NCI-H146 treated with DMSO at 0.1 percent for 48 hours (cell line): ENCODE results near the gene ZNF821.
"Not testable (repeated sequence)": the region's sequence is repeated elsewhere in the genome, so short reads cannot be mapped to it uniquely, and the experiment has no call there.

Source experiments
- DNase-seq: peaks from one replicate; lab custom pipeline; 2025; ENCODE audit not compliant: unreplicated experiment; lab: John Stamatoyannopoulos, UW

The ZNF821 gene

GRCh38 chr16:71902656-71903365 is 18.8 kb upstream of the ZNF821 start:
- no peak for DNase-seq

- DNase-seq: no peak
Measured at GRCh38 chr16:71899171-71899570, 15.2 kb upstream of the ZNF821 start.

DNA sequence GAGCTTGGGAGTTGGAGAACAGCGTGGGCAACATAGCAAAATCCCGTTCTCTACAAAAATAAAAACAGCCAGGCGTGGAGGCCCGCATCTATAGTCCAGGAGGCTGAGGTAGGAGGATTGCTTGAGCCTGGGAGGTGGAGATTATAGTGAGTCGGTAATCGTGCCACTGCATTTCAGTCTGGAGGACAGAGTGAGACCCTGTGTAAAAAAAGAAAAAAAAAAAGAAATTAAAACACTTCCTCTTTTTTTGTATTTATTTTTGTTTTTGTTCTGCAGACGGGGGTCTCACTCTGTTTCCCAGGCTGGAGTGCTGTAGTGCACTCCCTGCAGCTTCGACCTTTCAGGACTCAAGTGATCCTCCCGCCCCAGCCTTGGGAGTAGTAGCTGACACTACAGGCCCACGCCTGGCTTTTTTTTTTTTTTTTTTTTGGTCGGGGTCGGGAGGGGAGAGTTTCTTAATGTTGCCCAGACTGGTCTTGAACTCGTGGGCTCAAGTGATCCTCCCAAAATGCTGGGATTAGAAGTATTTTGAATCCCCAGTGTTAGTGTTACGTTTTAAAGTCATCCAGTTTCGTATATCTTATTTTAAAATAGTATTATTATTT is 12.9 kb upstream of the ZNF821 start:
- no peak for DNase-seq

DNA sequence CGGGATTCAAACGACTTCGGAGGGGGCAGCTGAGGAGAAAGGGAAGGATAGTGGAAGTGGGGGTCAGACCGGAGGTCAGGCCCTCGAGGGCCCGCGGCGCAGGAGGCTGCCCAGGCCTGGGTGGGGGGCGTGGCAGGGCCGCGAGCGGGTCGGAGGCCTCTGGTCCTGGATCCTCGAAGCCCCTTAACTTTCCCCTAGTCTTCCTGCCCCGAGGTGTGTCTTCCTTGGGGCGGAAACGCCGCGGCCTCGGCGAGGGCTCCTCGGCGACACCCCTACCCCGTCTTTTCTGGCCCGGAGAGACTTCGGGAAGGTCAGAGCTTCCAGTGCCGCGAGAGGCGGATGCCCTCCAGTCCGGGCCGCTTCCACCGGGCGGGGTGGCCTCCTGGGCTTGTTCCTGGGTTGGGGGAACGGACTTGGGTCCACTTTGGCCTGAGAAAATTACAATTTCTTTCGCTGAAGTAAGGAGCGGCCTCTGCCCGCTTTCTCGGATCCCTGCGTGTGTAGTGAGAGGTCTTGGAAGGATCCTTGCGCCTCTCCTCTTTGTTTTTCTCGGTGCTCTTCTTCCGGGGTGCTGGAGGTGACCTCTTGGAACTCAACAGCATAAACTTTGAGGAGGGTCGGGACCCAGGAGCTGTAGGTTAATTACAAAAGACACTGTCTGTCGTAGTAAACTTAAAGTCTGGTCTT is 11.8 kb upstream of the ZNF821 start:
- DNase-seq: peak; percentile 3

DNA sequence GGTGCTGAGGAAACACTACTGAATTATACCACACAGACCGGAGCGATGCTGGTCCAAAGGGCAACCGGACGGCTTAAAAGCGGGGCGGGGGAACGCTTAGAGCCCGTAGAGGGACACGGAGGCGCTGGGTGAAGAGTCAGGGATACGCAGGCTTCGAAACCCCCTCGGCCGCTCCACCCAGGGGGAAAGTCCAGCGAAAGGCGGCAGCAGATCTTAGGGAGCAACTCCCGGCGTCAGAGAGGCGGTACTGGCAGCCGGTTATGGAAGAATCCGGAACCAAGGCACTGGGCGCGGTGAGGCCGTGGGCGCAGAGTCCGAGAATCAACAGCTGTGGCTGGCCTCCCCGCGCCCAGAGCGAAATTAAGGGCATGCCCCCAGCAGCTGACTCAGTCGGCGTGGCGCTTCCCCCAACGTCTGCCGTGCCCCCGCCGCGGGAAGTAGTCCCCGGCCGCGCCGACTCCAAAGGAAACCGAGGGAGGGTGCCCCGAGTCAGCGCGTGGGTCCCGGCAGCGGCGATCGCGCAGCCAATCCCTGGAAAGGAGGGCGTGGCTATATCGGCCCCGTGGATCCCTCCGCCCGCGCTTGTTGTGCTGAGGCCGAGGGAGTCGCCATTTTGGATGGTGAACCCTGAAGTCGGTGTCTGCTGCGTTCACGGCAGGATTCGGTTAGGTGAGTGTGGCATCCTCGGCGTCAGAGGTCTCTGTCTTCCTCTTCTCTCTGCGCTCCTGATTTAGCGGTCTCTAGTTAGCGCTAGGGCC is 11.1 kb upstream of the ZNF821 start, which contains the start of gene IST1:
TSS of gene IST1 (plus strand) at position 611 of the 758 bp plus-strand sequence. CDS start 20,110 bp downstream, outside the sequence.
- peak; percentile 79 for DNase-seq

GRCh38 chr16:71894229-71894920 is 10.4 kb upstream of the ZNF821 start:
- peak; percentile 41 for DNase-seq

DNA sequence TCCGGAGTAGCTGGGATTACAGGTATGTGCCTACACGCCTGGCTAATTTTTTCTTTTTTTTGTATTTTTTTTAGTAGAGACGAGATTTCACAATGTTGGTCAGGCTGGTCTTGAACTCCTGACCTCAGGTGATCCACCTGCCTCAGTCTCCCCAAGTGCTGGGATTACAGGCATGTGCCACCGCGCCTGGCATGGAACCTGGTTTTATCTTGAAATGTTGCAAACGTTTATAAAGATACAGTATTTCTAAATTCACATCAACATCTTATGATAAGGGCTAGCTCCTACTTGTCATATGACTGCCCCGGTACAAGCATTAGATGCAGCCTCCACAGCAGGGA is 9.9 kb upstream of the ZNF821 start:
- no peak for DNase-seq

DNA sequence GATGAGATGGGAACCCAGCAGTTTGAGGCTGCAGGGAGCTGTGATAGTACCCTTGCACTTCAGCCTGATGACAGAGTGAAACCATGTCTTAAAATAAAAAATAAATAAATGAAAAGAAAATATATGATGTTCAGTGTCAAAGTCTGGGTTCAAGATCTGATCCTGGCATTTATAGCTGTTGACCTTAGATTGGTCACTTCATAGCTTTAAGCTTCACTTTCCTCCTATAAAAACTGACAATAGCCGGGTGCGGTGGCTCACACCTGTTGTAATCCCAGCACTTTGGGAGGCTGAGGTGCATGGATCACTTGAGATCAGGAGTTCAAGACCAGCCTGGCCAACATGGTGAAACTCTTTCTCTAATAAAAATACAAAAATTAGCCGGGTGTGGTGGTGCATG is 5.2 kb upstream of the ZNF821 start:
- DNase-seq: no peak

GRCh38 chr16:71885261-71885650 is 1.3 kb upstream of the ZNF821 start:
- DNase-seq: no peak

- peak; percentile 15 for DNase-seq
Measured at GRCh38 chr16:71883168-71883848, 674 bp downstream of the ZNF821 start.

DNA sequence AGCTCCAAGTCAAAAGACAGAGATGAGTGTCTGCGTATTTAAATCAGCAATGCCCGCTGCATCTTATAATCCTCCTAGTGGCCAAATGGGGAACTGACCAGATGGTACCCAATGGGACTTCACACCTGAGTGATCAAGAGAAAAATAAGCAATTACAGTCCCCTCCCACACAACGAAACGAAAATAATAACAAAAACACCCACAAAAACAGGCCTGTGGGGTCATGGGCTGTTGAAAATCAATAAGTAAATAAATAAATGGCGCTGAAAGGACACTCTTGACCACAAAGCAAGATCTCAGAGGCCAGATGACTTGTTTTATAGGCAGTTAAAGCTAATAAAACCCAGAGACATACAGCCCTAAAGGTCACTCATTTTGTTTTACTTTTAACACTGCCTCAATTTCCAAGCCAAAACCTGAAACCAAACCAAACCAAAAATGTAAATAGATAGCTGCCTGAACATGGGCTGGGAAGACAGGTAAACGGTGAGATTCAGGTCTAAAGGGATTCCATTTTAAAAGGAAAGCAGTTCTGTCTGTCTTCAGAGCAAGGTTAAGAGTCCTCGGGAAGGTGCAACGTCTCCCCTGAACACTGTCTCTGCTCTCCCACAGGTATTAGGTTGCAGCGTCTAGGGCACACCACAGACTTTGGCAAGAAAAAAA is 1.3 kb downstream of the ZNF821 start:
- peak; percentile 28 for DNase-seq

DNA sequence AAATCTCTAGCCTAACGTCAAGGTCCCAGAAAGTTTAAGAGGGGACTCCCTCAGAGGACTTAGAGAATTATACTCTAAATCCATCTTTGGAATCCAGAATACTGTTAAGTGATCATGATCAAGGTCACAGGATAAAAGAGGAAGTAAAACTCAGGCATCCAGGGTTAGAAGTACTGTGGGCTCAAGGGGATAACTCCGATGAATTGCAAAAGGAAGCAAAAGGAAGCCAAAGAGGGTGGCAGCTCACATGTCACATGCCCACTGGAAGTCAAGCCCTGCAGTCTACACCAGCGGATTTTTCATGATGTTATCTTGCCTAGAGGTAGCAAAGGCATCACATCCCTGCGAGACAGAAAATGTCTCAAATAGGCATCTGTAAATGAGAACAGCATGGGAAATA is 3.8 kb downstream of the ZNF821 start:
- no peak for DNase-seq

DNA sequence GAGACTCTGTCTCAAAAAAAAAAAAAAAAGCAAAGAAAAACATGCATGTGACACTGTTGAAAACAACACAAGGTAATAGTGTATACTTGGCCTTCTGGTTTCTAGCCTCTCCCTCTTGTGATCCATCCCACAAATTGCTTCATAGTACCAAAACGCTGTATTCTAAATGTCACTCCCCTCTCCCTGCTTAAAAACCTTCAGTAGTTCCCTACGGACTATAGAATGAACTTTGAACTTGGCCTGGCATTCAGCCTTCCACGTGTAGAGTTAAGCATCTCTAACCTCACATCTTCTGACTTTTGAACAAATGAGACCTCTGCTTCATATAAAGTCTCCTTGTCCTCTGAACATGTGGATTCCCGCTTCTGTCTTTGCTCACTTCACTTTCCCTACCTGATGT is 5.1 kb downstream of the ZNF821 start:
- no peak for DNase-seq

DNA sequence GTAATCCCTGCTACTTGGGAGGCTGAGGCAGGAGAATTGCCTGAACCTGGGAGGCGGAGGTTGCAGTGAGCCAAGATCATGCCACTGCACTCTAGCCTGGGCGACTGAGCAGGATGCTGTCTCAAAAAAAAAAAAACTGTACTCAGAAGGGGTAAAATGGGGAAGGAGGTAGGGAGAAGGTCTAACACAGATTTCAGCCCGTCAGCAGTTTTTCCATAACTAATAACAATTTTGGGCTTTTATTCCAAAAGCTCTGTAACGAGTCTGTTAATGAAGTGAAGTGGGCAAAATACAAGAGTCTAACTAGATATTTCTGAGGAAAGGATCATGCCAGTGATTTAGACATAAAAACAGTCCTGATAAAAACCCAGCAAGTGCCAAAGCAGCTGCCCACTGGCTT is 10.8 kb downstream of the ZNF821 start:
- no peak for DNase-seq

GRCh38 chr16:71870818-71871217 is 13.2 kb downstream of the ZNF821 start:
- no peak for DNase-seq

DNA sequence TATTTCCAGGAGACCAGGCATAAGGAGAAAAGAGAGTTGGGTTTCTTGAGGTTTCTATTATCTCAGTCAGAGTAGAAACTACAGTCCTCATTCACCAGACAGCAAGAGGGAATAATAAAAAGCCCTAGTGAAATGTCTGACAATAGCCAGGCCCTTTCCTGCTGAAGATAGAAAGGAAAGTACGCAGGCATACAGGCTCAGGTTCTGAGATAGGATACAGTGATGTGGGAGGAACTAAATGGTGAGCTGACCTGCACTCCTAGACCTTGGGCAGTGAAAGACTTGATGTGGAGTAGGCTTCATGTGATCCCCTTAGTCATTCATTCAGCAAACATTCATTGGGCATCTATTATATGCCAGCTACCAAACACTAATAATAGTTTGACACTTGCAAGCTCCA is 14.9 kb downstream of the ZNF821 start:
- no peak for DNase-seq

GRCh38 chr16:71867939-71868338 is 16.0 kb downstream of the ZNF821 start:
- DNase-seq: peak; percentile 86

DNA sequence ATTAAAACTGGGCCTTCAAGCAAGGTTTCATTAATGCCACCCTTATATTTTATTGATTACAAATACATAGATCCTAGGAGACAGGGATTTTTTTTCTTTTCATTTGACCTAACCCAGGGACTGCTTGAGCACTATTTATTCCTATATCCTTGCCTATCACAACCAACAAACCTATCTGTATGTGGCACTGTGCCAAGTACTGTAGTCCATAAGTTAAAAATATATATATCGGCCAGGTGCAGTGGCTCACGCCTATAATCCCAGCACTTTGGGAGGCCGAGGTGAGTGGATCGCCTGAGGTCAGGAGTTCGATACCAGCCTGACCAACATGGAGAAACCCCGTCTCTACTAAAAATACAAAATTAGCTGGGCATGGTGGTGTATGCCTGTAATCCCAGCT is 16.8 kb downstream of the ZNF821 start:
- DNase-seq: not testable (repeated sequence)

GRCh38 chr16:71865173-71865863 is 18.7 kb downstream of the ZNF821 start:
- DNase-seq: no peak
